ENCODE measurements around the gene PLPPR3.

PLPPR3 gene

GRCh38 chr19:858868-859843, 37.4 kb upstream of the PLPPR3 start, which contains the start of gene CFD:
Gene CFD, plus strand, starts transcription at chr19:859664. Its CDS starts 26 bp downstream, at chr19:859690.
- Histone ChIP-seq H3K79me2 (ENCODE audit: insufficient read depth, low read depth) (no peaks in the 10 kb centered on the region), H3K9ac (no peak within 1 kb of the TSS), H3K27me3 (ENCODE audit: insufficient read depth, low read depth) (peaks cover 5% of the 10 kb centered on the region; the same call in 1 of the 2 replicates)

GRCh38 chr19:858284-858683, 36.5 kb upstream of the PLPPR3 start:
- no peak for TF ChIP-seq CTCF (conservative IDR thresholded peaks at IDR 0.05; ENCODE audit: low read depth, low read length)

More at GRCh38 chr19:858868-859843, 37.4 kb upstream of the PLPPR3 start, which contains the start of gene CFD:
- Histone ChIP-seq H3K27ac (no peak within 1 kb of the TSS), H3K4me2 (no peak within 1 kb of the TSS), H3K36me3 (ENCODE audit: insufficient read depth) (no peaks in the 10 kb centered on the region), H2AFZ (ENCODE audit: low read depth) (peak within 1 kb of the TSS; percentile 18; the same call in 1 of the 2 replicates), H3K4me1 (ENCODE audit: low read depth, poor library complexity, severe bottlenecking) (peaks cover 3% of the 10 kb centered on the region), H3K4me3 (IDR thresholded peaks at IDR 0.05; ENCODE audit: insufficient read depth, low read depth, low read length) (no peak within 1 kb of the TSS), H4K20me1 (ENCODE audit: insufficient read depth) (no peaks in the 10 kb centered on the region)
- no peak for TF ChIP-seq CTCF (conservative IDR thresholded peaks at IDR 0.05; ENCODE audit: low read depth, low read length)

GRCh38 chr19:855566-856120, 33.9 kb upstream of the PLPPR3 start:
- Histone ChIP-seq H3K4me2 (no peak overlapping the region), H3K79me2 (ENCODE audit: insufficient read depth, low read depth) (no peaks in the 10 kb centered on the region), H3K4me1 (ENCODE audit: low read depth, poor library complexity, severe bottlenecking) (peaks cover 3% of the 10 kb centered on the region), H3K4me3 (IDR thresholded peaks at IDR 0.05; ENCODE audit: insufficient read depth, low read depth, low read length) (no peak overlapping the region), H4K20me1 (ENCODE audit: insufficient read depth) (no peaks in the 10 kb centered on the region), H3K27ac (no peak overlapping the region), H3K36me3 (ENCODE audit: insufficient read depth) (no peaks in the 10 kb centered on the region), H2AFZ (ENCODE audit: low read depth) (no peak overlapping the region), H3K27me3 (ENCODE audit: insufficient read depth, low read depth) (peaks cover 8% of the 10 kb centered on the region; the same call in 1 of the 2 replicates), H3K9ac (no peak overlapping the region)
- no peak for TF ChIP-seq CTCF (conservative IDR thresholded peaks at IDR 0.05; ENCODE audit: low read depth, low read length)

More at GRCh38 chr19:858284-858683, 36.5 kb upstream of the PLPPR3 start:
- Histone ChIP-seq H4K20me1 (ENCODE audit: insufficient read depth) (no peaks in the 10 kb centered on the region), H3K36me3 (ENCODE audit: insufficient read depth) (no peaks in the 10 kb centered on the region), H3K27ac (no peak overlapping the region), H3K79me2 (ENCODE audit: insufficient read depth, low read depth) (no peaks in the 10 kb centered on the region), H3K27me3 (ENCODE audit: insufficient read depth, low read depth) (peaks cover 8% of the 10 kb centered on the region; the same call in 1 of the 2 replicates), H3K4me1 (ENCODE audit: low read depth, poor library complexity, severe bottlenecking) (peaks cover 3% of the 10 kb centered on the region), H3K4me2 (no peak overlapping the region), H2AFZ (ENCODE audit: low read depth) (no peak overlapping the region), H3K9ac (no peak overlapping the region), H3K4me3 (IDR thresholded peaks at IDR 0.05; ENCODE audit: insufficient read depth, low read depth, low read length) (no peak overlapping the region)

- Histone ChIP-seq H3K36me3 (ENCODE audit: insufficient read depth) (no peaks in the 10 kb centered on the region), H3K4me3 (IDR thresholded peaks at IDR 0.05; ENCODE audit: insufficient read depth, low read depth, low read length) (no peak overlapping the region), H2AFZ (ENCODE audit: low read depth) (no peak overlapping the region), H3K27ac (no peak overlapping the region), H3K27me3 (ENCODE audit: insufficient read depth, low read depth) (peaks cover 8% of the 10 kb centered on the region; the same call in 1 of the 2 replicates), H3K4me2 (no peak overlapping the region), H3K79me2 (ENCODE audit: insufficient read depth, low read depth) (no peaks in the 10 kb centered on the region), H4K20me1 (ENCODE audit: insufficient read depth) (no peaks in the 10 kb centered on the region), H3K4me1 (ENCODE audit: low read depth, poor library complexity, severe bottlenecking) (peaks cover 3% of the 10 kb centered on the region), H3K9ac (no peak overlapping the region)
- TF ChIP-seq CTCF (conservative IDR thresholded peaks at IDR 0.05; ENCODE audit: low read depth, low read length), result no peak
Measured at GRCh38 chr19:855142-855541, 33.4 kb upstream of the PLPPR3 start.

Measured in KMS-11 (cell line).